K562 (cell line): ENCODE data around the gene WDR90. TPM values are rescaled to one million over a fixed set of nuclear protein-coding genes. Genes with fewer than 3 reads are reported as not detected.
A peak's percentile ranks its signal among the peaks of the same experiment; 100 is the strongest.

Experiments used
- ATF1 ChIP-seq, 2 experiments: fragments of 450-650 bp in 1 of 2; IDR thresholded peaks; 2 replicates each; pipeline ENCODE4 v1.6.1; 2016; ENCODE audit warnings: missing compliant biosample characterization in 1 of 2, missing genetic modification characterization in 1 of 2
- BCOR ChIP-seq: fragments of 450-650 bp; IDR thresholded peaks from 2 replicates; pipeline ENCODE4 v1.6.1; 2016
- CXXC5 ChIP-seq: fragments of 250-450 bp; sonication (Bioruptor Pico); IDR thresholded peaks from 2 replicates; pipeline ENCODE4 v1.8.0; 2022; ENCODE audit warnings: inconsistent platforms, mild to moderate bottlenecking, moderate library complexity
- EHMT2 ChIP-seq: fragments of 450-650 bp; IDR thresholded peaks from 2 replicates; pipeline ENCODE4 v1.6.1; 2018; ENCODE audit warnings: antibody characterized with exemption
- EP400 ChIP-seq: fragments of 450-650 bp; IDR thresholded peaks from 2 replicates; pipeline ENCODE4 v1.6.1; 2017; ENCODE audit warnings: antibody characterized with exemption, mild to moderate bottlenecking, moderate library complexity
- ESRRB ChIP-seq: fragments of 250-450 bp; sonication (Bioruptor Pico); IDR thresholded peaks from 2 replicates; pipeline ENCODE4 v1.5.0; 2020; ENCODE audit warnings: mild to moderate bottlenecking, moderate library complexity, borderline replicate concordance
- FOXM1 ChIP-seq, 2 experiments: fragments of 450-650 bp in 1 of 2; sonication (generic) in 1 of 2; formaldehyde crosslinking in 1 of 2; IDR thresholded peaks; 2 replicates each; pipeline versions ENCODE4 v1.6.1 to v1.9.0; 2017 to 2022; ENCODE audit warnings: low read depth in 2 of 2, mild to moderate bottlenecking in 2 of 2, missing genetic modification reagents in 1 of 2, moderate library complexity in 1 of 2
- HMG20A ChIP-seq: fragments of 450-650 bp; formaldehyde crosslinking; conservative IDR thresholded peaks from 2 replicates; pipeline ENCODE4 v1.4.0; 2020; ENCODE audit warnings: mild to moderate bottlenecking, mixed read lengths
- IFI16 ChIP-seq: fragments of 250-450 bp; sonication (Bioruptor Pico); IDR thresholded peaks from 2 replicates; pipeline ENCODE4 v2.1.2; 2022; ENCODE audit warnings: mild to moderate bottlenecking, inconsistent platforms
- JUND ChIP-seq, 2 experiments: IDR thresholded peaks; 2 replicates in 1 of 2; 3 replicates in 1 of 2; pipeline ENCODE4 v1.6.1; 2011; ENCODE audit warnings: borderline replicate concordance in 2 of 2, low read depth in 2 of 2, low read length in 2 of 2, improper control_type of control experiment in 1 of 2, missing biosample characterization in 1 of 2, missing genetic modification characterization in 1 of 2, missing genetic modification reagents in 1 of 2
- MCM2 ChIP-seq: fragments of 450-650 bp; IDR thresholded peaks from 2 replicates; pipeline ENCODE4 v1.6.1; 2017; ENCODE audit warnings: low read depth, mild to moderate bottlenecking
- NEUROD1 ChIP-seq: fragments of 150-350 bp; IDR thresholded peaks from 2 replicates; pipeline ENCODE4 v1.6.1; 2014; ENCODE audit warnings: borderline replicate concordance, low read length, low read depth; ENCODE audit not compliant: partially characterized antibody
- SETDB1 ChIP-seq: IDR thresholded peaks from one replicate; pipeline ENCODE4 v1.6.1; 2012; ENCODE audit warnings: low read length, control low read depth, inconsistent platforms
- SMARCC2 ChIP-seq: fragments of 450-650 bp; IDR thresholded peaks from 2 replicates; pipeline ENCODE4 v1.6.1; 2017; ENCODE audit warnings: antibody characterized with exemption, moderate library complexity, mild to moderate bottlenecking, low read depth
- TCF7 ChIP-seq: sonication (generic); IDR thresholded peaks from 2 replicates; pipeline ENCODE4 v1.6.1; 2016; ENCODE audit warnings: antibody characterized with exemption, borderline replicate concordance
- ZFX ChIP-seq: sonication (generic); formaldehyde crosslinking; IDR thresholded peaks from 2 replicates; pipeline ENCODE4 v1.8.0; 2022; ENCODE audit warnings: mild to moderate bottlenecking, missing genetic modification reagents, moderate library complexity
- ZNF354B ChIP-seq: fragments of 250-450 bp; sonication (Bioruptor Pico); IDR thresholded peaks from 2 replicates; pipeline ENCODE4 v1.4.0; 2020
- ZNF79 ChIP-seq: fragments of 250-450 bp; sonication (Bioruptor Pico); IDR thresholded peaks from 2 replicates; pipeline ENCODE4 v1.4.0; 2020; ENCODE audit warnings: low read depth, mild to moderate bottlenecking, moderate library complexity
- polyA plus RNA-seq, 8 experiments: library from polyadenylated mRNA; depleted of rRNA in 4 of 8; stranded (reverse) in 5 of 8; unstranded in 3 of 8; fragments of >200 nt; fragmentation: Nextera tagmentation in 2 of 8; fragmentation: Illumina TruSeq in 1 of 8; extraction: Ambion mirVana in 2 of 8; extraction: Trizol in 1 of 8; gene quantifications; 2 replicates each; pipeline versions ENCODE4 v1.2.1 to v1.2.3, GENCODE V29; 2011 to 2014; ENCODE audit warnings: inconsistent platforms in 1 of 8, missing spikeins in 1 of 8
- total RNA-seq, 7 experiments: library from RNA; depleted of rRNA in 6 of 7; stranded (reverse); fragments of >200 nt in 6 of 7; fragmentation: Illumina TruSeq in 2 of 7; extraction: Trizol in 2 of 7; gene quantifications; 2 replicates each; pipeline versions ENCODE4 v1.2.1 to v1.2.3, GENCODE V29; 2011 to 2021; ENCODE audit warnings: low replicate concordance in 1 of 7
- TF ChIP-seq, protein P1 (sequence below): fragments of 250-450 bp; sonication (Bioruptor Pico); IDR thresholded peaks from 2 replicates; pipeline ENCODE4 v1.9.0; 2021; ENCODE audit warnings: mild to moderate bottlenecking, inconsistent platforms
- TF ChIP-seq, protein P2 (sequence below): sonication (generic); formaldehyde crosslinking; IDR thresholded peaks from 2 replicates; pipeline ENCODE4 v1.8.0; 2022; ENCODE audit warnings: missing genetic modification reagents, mild to moderate bottlenecking, borderline replicate concordance
- TF ChIP-seq, protein P3 (sequence below): fragments of 450-650 bp; formaldehyde crosslinking; IDR thresholded peaks from 2 replicates; pipeline ENCODE4 v1.4.0; 2020; ENCODE audit warnings: mild to moderate bottlenecking, mixed read lengths

WDR90 gene
- total and polyA plus RNA-seq, 9 of the 15 experiments (the other 6 are each of a cell fraction or from before 2014, with no cell fraction given): 0.44 to 12.6 (median 3.3) TPM

DNA sequence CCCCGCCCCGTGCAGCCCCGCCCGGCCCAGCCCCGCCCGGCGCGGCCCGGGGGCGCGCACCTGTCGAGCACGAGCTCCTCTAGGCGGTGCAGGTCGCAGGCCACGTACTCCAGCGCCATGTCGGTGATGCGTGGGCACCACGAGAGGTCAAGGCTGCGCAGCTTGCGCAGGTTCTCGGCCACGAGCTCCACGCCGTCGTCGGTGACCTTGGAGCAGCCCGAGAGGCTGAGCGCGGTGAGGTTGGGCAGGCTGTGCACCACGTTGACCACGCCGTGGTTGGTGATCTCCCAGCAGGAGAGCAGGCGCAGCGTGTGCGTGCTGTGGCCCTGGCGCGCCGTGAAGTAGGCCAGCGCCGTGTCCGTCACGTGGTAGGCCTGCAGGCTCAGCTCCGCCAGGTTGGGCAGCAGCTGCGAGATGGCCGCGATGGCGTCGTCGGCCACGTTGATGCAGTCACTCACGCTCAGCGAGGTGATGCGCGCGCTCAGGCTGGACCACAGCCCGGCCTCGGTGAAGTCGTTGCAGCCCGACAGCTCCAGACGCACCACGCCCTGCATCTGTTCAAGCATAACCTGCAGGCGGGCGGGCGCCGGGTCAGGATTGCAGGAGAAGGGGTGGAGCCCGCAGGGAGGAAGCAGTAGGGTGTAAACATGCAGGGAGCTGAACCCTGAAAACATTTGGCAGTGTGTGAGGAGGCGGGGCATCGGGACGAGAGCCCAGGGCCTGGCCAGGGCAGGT lies 46.4 kb downstream of the WDR90 start (continued):
- TF ChIP-seq JUND (IDR thresholded peaks at IDR 0.05; ENCODE audit: borderline replicate concordance, low read depth, low read length): no peak
- peak; percentile 35; the same call in 1 of the 3 replicates for TF ChIP-seq JUND (tag; IDR thresholded peaks at IDR 0.05; ENCODE audit: borderline replicate concordance, low read depth, low read length)
- no peak for TF ChIP-seq ZNF79 (CRISPR knock-in tag)
- TF ChIP-seq CXXC5 (CRISPR knock-in tag): peak; percentile 70
- TF ChIP-seq ATF1 (CRISPR knock-in tag; IDR thresholded peaks at IDR 0.05): no peak
- peak; percentile 74 for TF ChIP-seq ATF1 (tag; IDR thresholded peaks at IDR 0.05)
- TF ChIP-seq NEUROD1: no peak
- TF ChIP-seq, protein P1, sequence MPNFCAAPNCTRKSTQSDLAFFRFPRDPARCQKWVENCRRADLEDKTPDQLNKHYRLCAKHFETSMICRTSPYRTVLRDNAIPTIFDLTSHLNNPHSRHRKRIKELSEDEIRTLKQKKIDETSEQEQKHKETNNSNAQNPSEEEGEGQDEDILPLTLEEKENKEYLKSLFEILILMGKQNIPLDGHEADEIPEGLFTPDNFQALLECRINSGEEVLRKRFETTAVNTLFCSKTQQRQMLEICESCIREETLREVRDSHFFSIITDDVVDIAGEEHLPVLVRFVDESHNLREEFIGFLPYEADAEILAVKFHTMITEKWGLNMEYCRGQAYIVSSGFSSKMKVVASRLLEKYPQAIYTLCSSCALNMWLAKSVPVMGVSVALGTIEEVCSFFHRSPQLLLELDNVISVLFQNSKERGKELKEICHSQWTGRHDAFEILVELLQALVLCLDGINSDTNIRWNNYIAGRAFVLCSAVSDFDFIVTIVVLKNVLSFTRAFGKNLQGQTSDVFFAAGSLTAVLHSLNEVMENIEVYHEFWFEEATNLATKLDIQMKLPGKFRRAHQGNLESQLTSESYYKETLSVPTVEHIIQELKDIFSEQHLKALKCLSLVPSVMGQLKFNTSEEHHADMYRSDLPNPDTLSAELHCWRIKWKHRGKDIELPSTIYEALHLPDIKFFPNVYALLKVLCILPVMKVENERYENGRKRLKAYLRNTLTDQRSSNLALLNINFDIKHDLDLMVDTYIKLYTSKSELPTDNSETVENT: peak; percentile 73
- TF ChIP-seq ZNF354B (CRISPR knock-in tag): no peak
- no peak for TF ChIP-seq EHMT2
- no peak for TF ChIP-seq SMARCC2
- TF ChIP-seq MCM2: no peak
- TF ChIP-seq ZFX (CRISPR knock-in tag): peak; percentile 79
- TF ChIP-seq, protein P2, sequence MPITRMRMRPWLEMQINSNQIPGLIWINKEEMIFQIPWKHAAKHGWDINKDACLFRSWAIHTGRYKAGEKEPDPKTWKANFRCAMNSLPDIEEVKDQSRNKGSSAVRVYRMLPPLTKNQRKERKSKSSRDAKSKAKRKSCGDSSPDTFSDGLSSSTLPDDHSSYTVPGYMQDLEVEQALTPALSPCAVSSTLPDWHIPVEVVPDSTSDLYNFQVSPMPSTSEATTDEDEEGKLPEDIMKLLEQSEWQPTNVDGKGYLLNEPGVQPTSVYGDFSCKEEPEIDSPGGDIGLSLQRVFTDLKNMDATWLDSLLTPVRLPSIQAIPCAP (CRISPR knock-in tag): no peak
- no peak for TF ChIP-seq TCF7
- no peak for TF ChIP-seq IFI16
- TF ChIP-seq ESRRB (CRISPR knock-in tag): no peak
- TF ChIP-seq, protein P3, sequence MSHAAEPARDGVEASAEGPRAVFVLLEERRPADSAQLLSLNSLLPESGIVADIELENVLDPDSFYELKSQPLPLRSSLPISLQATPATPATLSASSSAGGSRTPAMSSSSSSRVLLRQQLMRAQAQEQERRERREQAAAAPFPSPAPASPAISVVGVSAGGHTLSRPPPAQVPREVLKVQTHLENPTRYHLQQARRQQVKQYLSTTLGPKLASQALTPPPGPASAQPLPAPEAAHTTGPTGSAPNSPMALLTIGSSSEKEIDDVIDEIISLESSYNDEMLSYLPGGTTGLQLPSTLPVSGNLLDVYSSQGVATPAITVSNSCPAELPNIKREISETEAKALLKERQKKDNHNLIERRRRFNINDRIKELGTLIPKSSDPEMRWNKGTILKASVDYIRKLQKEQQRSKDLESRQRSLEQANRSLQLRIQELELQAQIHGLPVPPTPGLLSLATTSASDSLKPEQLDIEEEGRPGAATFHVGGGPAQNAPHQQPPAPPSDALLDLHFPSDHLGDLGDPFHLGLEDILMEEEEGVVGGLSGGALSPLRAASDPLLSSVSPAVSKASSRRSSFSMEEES (CRISPR knock-in tag): peak; percentile 12; the same call in 1 of the 2 replicates
- TF ChIP-seq FOXM1 (IDR thresholded peaks at IDR 0.05; ENCODE audit: low read depth): no peak
- TF ChIP-seq FOXM1 (CRISPR knock-in tag; IDR thresholded peaks at IDR 0.05; ENCODE audit: low read depth): 0 out of 2 replicates have a peak, but pooled peaks have one; percentile 48
- 0 out of 2 replicates have a peak, but pooled peaks have one; percentile 12 for TF ChIP-seq BCOR
- TF ChIP-seq EP400: peak; percentile 83; the same call in 1 of the 2 replicates
- TF ChIP-seq SETDB1: no peak
- no peak for TF ChIP-seq HMG20A (CRISPR knock-in tag)
